Activated CD4-positive, alpha-beta T cell treated with anti-CD3 and anti-CD28 coated beads for 24 hours (primary cell): Measurements from ENCODE around the gene TRIP6.
"Not testable (repeated sequence)": the region's sequence is repeated elsewhere in the genome, so short reads cannot be mapped to it uniquely, and the experiment has no call there.

Experiments
- DNase-seq, 2 donors: peaks; one replicate each; pipeline ENCODE4 v3.0.0-alpha.2; 2020; ENCODE audit warnings: low read depth in 2 of 2

TRIP6 gene

GRCh38 chr7:100914208-100914878 lies 47.2 kb downstream of the TRIP6 start:
- DNase-seq = no peak

GRCh38 chr7:100914879-100915447 lies 47.8 kb downstream of the TRIP6 start:
- no peak for DNase-seq

- not testable (repeated sequence) for DNase-seq
Observed at GRCh38 chr7:100919335-100919734, 52.1 kb downstream of the TRIP6 start.

- not testable (repeated sequence) for DNase-seq
Observed at GRCh38 chr7:100919779-100920437, 52.7 kb downstream of the TRIP6 start.

GRCh38 chr7:100921039-100921438 lies 53.9 kb downstream of the TRIP6 start:
- no peak for DNase-seq
